ENCODE data around the gene MATK.

GRCh38 chr19:3762501-3763459, 23.4 kb downstream of the MATK start, which contains the start of gene MRPL54:
- no peak for TF ChIP-seq CTCF (IDR thresholded peaks at IDR 0.05)
- no peak for TF ChIP-seq EZH2 (IDR thresholded peaks at IDR 0.05; ENCODE audit: borderline replicate concordance, insufficient read depth, low read depth, low read length, poor library complexity, severe bottlenecking)

Measured in B cell (primary cell).